ENCODE measurements around the gene ECI2.

ECI2 gene

DNA sequence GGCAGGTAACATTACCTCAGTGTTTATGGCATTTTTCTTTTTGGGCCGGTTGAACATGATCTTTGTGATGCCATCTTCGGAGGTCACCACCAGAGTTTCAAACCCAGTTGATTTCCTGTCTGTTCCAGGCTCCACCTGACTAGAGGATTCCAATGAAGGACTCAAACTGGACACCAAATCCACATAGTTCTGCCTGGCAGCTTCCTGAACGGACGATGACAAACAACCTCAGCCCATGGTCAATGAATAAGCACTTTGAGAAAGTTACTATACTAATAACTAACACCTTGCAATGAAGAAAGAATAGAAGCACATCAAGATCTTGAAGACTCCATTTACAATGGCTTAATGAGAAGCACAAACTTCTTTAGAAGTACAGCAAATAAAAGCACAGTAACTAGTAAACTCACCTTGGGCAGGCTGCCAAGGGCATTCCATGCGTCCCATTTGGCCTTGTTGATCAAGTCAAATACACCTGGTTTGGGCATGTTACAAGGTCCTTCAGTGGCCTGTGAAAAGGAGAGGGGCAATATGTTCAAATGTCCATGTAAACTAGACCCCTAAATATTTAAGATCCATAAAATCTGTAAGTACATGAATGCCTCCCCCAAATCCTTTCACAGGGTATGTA is 4.9 kb downstream of the ECI2 start:
- no peak for DNase-seq (ENCODE audit: low read depth)
- H3K4me3 ChIP-seq (ENCODE audit: low read depth, low read length), result no peak overlapping the region
- no peak for TF ChIP-seq CTCF (IDR thresholded peaks at IDR 0.05; ENCODE audit: low read depth, low read length, missing control alignments)

DNA sequence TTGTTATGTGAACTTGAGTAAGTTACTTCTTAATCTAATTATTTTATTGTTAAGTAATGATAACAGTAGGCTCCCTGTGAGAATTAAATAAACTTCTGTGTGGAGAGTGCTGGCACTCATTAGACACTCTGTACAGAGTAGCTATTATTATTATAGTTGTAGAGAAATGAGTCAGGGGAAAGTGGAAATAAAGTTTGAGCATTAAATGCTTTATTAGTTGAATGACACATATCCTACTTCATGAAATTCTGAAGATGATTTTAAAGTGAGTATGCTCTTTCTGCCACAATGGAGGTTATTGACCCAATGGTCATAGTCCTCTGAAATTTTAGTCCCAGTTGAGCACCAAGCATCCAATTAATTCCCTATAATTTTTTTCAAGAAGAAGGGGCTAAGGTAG is 5.9 kb downstream of the ECI2 start:
- H3K4me3 ChIP-seq (ENCODE audit: low read depth, low read length), result no peak overlapping the region
- TF ChIP-seq CTCF (IDR thresholded peaks at IDR 0.05; ENCODE audit: low read depth, low read length, missing control alignments), result no peak
- no peak for DNase-seq (ENCODE audit: low read depth)

DNA sequence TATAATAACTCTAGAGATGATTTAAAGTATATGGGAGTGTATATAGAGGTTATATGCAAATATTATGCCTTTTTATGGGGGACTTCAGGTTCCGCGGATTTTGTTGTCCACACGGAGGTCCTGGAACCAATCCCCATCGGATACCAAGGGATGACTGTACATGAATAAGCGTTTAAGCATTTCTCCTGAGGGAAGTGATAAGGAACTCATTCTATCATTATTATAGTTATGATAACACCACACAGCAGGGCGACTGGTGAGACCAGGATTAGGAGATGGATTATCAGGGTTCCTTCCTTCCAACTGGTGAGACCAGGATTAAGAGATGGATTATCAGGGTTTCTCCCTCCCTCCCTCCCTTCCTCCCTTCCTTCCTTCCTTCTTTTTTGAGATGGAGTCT is 6.6 kb downstream of the ECI2 start:
- no peak for TF ChIP-seq CTCF (IDR thresholded peaks at IDR 0.05; ENCODE audit: low read depth, low read length, missing control alignments)
- DNase-seq (ENCODE audit: low read depth), result no peak
- no peak overlapping the region for H3K4me3 ChIP-seq (ENCODE audit: low read depth, low read length)

- DNase-seq (ENCODE audit: low read depth), result no peak
- H3K4me3 ChIP-seq (ENCODE audit: low read depth, low read length), result no peak overlapping the region
- no peak for TF ChIP-seq CTCF (IDR thresholded peaks at IDR 0.05; ENCODE audit: low read depth, low read length, missing control alignments)
Measured at GRCh38 chr6:4128072-4128471, 7.3 kb downstream of the ECI2 start.

DNA sequence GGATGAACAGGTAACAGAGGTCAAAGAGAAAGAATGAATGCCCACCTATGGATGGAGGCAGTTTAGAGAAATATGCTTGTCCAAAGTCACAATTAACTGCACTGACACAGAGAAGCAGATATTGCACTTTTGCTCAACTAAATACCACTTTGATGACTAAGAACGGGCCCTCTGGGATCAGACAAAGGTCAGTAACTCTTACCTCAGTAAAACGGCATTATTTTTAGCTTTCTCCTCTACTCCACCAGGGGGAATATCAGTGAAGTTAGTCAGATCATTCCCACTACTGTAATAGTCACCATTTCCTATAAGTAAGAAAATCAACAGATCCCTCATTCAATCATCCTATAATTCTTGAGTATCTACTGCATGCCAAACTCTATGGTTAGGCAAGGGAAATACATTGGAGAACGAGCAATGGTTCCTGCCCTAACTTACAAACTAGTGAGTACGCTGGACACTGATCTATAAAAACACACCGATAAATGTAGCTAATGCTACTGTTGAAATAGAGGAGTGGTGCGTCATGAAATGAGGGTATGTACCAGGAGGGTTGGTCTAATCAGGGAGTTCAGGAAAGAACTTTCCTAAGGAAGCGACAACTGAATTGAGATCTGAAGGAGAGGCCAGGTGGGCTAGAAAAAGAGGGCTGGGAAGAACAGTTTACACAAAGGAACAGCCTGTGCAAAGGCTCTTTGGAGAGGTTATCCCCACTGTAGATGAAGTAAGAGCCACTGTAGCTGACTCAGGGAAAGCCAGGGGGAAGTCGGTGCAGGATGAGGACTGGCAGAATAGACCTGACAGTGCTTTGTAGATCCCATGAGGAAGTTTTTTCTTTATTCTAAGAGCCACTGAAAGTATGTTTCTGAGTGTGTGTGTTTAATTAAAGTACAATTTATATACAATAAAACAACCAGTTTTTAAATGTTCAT is 9.2 kb downstream of the ECI2 start:
- H3K4me3 ChIP-seq (ENCODE audit: low read depth, low read length), result no peak overlapping the region
- TF ChIP-seq CTCF (IDR thresholded peaks at IDR 0.05; ENCODE audit: low read depth, low read length, missing control alignments), result no peak
- DNase-seq (ENCODE audit: low read depth), result no peak

DNA sequence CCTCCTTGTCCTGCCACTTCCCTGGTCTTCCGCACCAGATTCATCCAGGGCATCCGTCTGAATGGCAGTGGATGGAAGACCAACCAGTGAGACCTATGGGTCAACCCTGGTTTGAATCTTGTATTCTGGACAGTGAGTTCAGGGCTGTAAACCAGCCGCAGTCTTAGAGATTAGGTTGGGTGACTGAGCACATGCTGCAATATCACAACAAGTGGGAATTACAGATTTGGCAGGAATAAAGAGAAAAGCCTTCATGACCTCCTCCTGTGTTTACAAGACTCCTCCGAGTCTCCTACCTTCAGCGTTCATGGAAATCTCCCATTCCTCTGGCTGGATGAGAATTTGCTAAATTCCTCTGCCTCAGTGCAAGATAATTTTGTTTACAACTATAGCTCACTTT is 9.9 kb downstream of the ECI2 start:
- DNase-seq (ENCODE audit: low read depth), result no peak
- H3K4me3 ChIP-seq (ENCODE audit: low read depth, low read length), result no peak overlapping the region
- no peak for TF ChIP-seq CTCF (IDR thresholded peaks at IDR 0.05; ENCODE audit: low read depth, low read length, missing control alignments)
